Thoracic aorta (tissue), 2 donors: ENCODE results near the gene SNX33. TPM values are rescaled to one million over a fixed set of nuclear protein-coding genes. Genes with fewer than 3 reads are reported as not detected.

Experiments used
- ATAC-seq: fragments of 150-250 bp; one replicate; pipeline ENCODE4 v1.8.0; 2017; ENCODE audit warnings: low read depth; ENCODE audit not compliant: insufficient number of reproducible peaks, low FRiP score
- DNase-seq: peaks from one replicate; pipeline ENCODE4 v3.0.0-alpha.2; 2020; ENCODE audit warnings: low spot score
- H3K27ac ChIP-seq, 2 donors: fragments of 200-600 bp; sonication (generic); 1 replicate in 1 of 2; 2 replicates in 1 of 2; pipeline ENCODE4 v1.5.1; 2016; ENCODE audit warnings: mild to moderate bottlenecking in 2 of 2, moderate library complexity in 2 of 2
- H3K27me3 ChIP-seq: fragments of 200-600 bp; sonication (generic); replicated peaks from 2 replicates; pipeline ENCODE4 v1.6.0; 2016; ENCODE audit warnings: mild to moderate bottlenecking; ENCODE audit not compliant: insufficient read depth
- H3K36me3 ChIP-seq: fragments of 200-600 bp; sonication (generic); one replicate; pipeline ENCODE4 v1.5.1; 2016
- H3K4me1 ChIP-seq, 2 donors: fragments of 200-600 bp; sonication (generic); 1 replicate in 1 of 2; 2 replicates in 1 of 2; pipeline versions ENCODE4 v1.5.1 to v1.6.0; 2016; ENCODE audit warnings: low read depth in 2 of 2, mild to moderate bottlenecking in 1 of 2; ENCODE audit not compliant: control insufficient read depth in 1 of 2
- H3K4me3 ChIP-seq: fragments of 200-600 bp; sonication (generic); 2 replicates; pipeline ENCODE4 v1.5.1; 2016; ENCODE audit warnings: mild to moderate bottlenecking
- H3K9me3 ChIP-seq: fragments of 200-600 bp; sonication (generic); 2 replicates; pipeline ENCODE4 v1.5.1; 2016
- total RNA-seq, 2 donors: library from RNA; depleted of rRNA; stranded (reverse); fragments of >200 nt; gene quantifications; one replicate each; pipeline versions ENCODE4 v1.1.0 to v1.2.3, GENCODE V29; 2016
- TF ChIP-seq, protein P1 (sequence below): fragments of 200-600 bp; sonication (generic); IDR thresholded peaks from one replicate; pipeline ENCODE4 v1.5.1; 2019; ENCODE audit warnings: antibody characterized with exemption

The SNX33 gene
- total RNA-seq, 2 donors from 2014 or later, result 45.1 to 57.3 TPM

DNA sequence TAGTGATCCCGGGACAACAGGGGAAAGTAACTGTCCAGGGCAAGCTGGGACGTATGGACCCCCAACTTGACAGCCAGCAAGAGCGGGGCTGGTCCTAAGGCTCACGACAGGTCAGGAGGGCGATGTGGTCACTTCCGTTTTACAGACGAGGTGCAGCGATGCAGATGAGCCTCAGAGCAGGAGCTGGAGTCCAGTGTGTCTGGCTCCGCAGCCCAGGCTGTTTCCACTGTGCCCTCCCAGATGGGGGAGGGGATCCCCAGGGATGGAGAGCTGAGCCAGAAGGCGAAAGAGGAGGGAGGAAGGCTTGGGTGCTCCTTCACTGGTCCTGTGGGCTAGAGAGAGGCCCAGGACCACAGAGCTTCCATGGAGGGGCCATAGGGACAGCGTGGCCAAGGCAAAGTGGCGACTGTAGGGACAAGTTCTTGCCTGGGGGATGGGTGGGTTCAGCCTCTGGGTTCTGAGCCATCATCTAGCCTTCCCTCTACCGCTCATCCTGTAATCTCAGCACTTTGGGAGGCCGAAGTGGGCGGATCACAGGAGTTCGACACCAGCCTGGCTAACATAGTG, 5.7 kb downstream of the SNX33 start:
- Histone ChIP-seq H3K4me1 (peaks cover 40 to 83% of the 10 kb centered on the region in 2 donors), H3K27ac (peak overlapping the region; percentile 64 to 92), H3K27me3 (no peaks in the 10 kb centered on the region), H3K9me3 (no peaks in the 10 kb centered on the region), H3K36me3 (peaks cover 19% of the 10 kb centered on the region), H3K4me3 (peak overlapping the region; percentile 79)
- ATAC-seq, result no peak
- no peak for DNase-seq
- TF ChIP-seq, protein P1, sequence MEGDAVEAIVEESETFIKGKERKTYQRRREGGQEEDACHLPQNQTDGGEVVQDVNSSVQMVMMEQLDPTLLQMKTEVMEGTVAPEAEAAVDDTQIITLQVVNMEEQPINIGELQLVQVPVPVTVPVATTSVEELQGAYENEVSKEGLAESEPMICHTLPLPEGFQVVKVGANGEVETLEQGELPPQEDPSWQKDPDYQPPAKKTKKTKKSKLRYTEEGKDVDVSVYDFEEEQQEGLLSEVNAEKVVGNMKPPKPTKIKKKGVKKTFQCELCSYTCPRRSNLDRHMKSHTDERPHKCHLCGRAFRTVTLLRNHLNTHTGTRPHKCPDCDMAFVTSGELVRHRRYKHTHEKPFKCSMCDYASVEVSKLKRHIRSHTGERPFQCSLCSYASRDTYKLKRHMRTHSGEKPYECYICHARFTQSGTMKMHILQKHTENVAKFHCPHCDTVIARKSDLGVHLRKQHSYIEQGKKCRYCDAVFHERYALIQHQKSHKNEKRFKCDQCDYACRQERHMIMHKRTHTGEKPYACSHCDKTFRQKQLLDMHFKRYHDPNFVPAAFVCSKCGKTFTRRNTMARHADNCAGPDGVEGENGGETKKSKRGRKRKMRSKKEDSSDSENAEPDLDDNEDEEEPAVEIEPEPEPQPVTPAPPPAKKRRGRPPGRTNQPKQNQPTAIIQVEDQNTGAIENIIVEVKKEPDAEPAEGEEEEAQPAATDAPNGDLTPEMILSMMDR, result no peak

DNA sequence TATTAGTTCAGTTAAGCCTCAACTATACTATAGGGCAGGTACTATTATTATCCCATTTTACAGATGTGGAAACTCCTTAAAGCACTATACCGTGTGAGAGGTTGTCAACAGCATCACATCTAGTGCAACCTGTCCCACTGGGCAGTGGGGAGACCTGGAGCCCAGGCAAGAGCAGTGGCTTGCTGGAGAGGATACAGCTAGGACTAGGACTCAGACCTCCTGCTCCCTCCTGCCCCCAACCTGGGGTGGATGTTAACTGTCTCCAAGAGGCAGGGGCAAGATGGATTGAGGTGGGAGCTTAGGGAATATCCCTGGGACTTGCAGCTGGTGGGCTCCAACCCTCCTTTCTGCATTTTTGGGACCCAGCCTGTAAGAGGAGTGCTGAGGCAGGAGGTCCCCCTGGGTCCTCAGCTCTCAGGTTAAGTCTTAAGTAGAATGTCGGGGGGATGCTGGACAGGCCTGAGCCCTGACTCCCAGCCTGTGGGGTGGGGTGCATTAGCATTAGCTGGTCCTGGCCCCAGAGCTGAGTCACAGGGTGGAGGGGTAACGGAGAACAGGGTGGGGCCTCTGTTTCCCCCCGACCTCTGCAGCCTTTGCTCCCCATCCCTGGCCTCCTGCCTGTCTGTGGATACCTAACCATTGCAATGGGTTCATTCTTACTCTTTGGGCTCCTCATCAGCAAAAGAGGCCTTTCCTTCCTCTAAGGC, 6.6 kb downstream of the SNX33 start:
- TF ChIP-seq, protein P1, result no peak
- Histone ChIP-seq H3K27me3 (no peaks in the 10 kb centered on the region), H3K4me3 (peak overlapping the region; percentile 20), H3K9me3 (no peaks in the 10 kb centered on the region), H3K36me3 (peaks cover 19% of the 10 kb centered on the region), H3K27ac (peak overlapping the region; percentile 31 to 44), H3K4me1 (peaks cover 45 to 86% of the 10 kb centered on the region in 2 donors)
- ATAC-seq (no peak), DNase-seq (no peak)

DNA sequence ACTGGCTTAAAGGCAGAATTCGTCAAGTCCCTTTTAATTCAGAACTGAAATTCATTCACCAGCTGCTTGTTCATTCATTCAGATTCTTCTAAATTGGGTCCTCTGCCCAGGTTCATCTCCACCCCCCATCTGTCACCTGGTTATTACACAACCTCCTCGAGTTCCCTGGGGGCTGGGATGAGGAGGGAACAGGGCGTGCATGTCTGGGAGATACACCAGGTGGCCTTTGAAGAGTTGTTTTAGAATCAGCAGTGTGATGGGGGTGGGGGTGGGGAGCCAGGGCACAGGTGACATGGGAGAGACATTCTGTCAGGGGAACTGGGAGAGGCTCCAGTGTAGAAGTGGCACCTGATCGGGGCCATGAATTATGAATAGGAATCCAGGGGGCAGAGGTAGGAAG, 8.2 kb downstream of the SNX33 start:
- Histone ChIP-seq H3K36me3 (peaks cover 21% of the 10 kb centered on the region), H3K27ac (peak overlapping the region; percentile 21 to 53), H3K4me1 (peaks cover 57 to 86% of the 10 kb centered on the region in 2 donors), H3K9me3 (no peaks in the 10 kb centered on the region), H3K4me3 (no peak overlapping the region), H3K27me3 (no peaks in the 10 kb centered on the region)
- no peak for DNase-seq
- ATAC-seq, result no peak
- TF ChIP-seq, protein P1, result no peak

GRCh38 chr15:75656331-75656730, 8.6 kb downstream of the SNX33 start:
- TF ChIP-seq, protein P1, result no peak
- peak overlapping the region; percentile 21 to 53 for H3K27ac ChIP-seq

DNA sequence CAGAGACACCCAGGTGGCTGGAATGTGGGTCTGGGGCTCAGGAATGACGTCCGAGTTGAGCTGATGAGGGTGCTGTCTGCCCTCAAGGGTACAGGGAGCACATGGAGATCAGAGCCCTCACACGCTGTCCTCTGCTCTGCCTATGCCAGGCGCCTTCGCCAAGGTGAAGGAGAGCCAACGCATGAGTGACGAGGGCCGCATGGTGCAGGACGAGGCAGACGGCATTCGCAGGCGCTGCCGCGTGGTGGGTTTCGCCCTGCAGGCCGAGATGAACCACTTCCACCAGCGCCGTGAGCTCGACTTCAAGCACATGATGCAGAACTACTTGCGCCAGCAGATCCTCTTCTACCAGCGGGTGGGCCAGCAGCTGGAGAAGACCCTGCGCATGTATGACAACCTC, 9.1 kb downstream of the SNX33 start:
- Histone ChIP-seq H3K4me1 (peaks cover 59 to 85% of the 10 kb centered on the region in 2 donors), H3K27me3 (no peaks in the 10 kb centered on the region), H3K4me3 (no peak overlapping the region), H3K9me3 (no peaks in the 10 kb centered on the region), H3K27ac (peak overlapping the region; percentile 9 to 53), H3K36me3 (peaks cover 21% of the 10 kb centered on the region)
- ATAC-seq (no peak), DNase-seq (no peak)
- TF ChIP-seq, protein P1, result no peak

More at GRCh38 chr15:75656331-75656730, 8.6 kb downstream of the SNX33 start:
- Histone ChIP-seq H3K9me3 (no peaks in the 10 kb centered on the region), H3K27me3 (no peaks in the 10 kb centered on the region), H3K4me3 (no peak overlapping the region), H3K4me1 (peaks cover 57 to 85% of the 10 kb centered on the region in 2 donors), H3K36me3 (peaks cover 21% of the 10 kb centered on the region)
- DNase-seq (no peak), ATAC-seq (no peak)
